KOPT-K1 (cell line): ENCODE measurements around the gene OLFM3.

Experiments used
- H3K27ac ChIP-seq: fragments of 200-600 bp; sonication (generic); 2 replicates; pipeline ENCODE4 v1.5.1; 2016; ENCODE audit warnings: antibody characterized with exemption, mild to moderate bottlenecking, low read depth, low read length; ENCODE audit not compliant: poor library complexity, severe bottlenecking
- H3K36me3 ChIP-seq: fragments of 200-600 bp; sonication (generic); 2 replicates; pipeline ENCODE4 v1.5.1; 2017; ENCODE audit warnings: antibody characterized with exemption, mild to moderate bottlenecking, low read length, moderate library complexity; ENCODE audit not compliant: insufficient read depth
- H3K9me3 ChIP-seq: fragments of 200-600 bp; sonication (generic); 2 replicates; pipeline ENCODE4 v1.5.1; 2017; ENCODE audit warnings: antibody characterized with exemption, low read length, mild to moderate bottlenecking; ENCODE audit not compliant: insufficient read depth, poor library complexity, severe bottlenecking

OLFM3 gene

DNA sequence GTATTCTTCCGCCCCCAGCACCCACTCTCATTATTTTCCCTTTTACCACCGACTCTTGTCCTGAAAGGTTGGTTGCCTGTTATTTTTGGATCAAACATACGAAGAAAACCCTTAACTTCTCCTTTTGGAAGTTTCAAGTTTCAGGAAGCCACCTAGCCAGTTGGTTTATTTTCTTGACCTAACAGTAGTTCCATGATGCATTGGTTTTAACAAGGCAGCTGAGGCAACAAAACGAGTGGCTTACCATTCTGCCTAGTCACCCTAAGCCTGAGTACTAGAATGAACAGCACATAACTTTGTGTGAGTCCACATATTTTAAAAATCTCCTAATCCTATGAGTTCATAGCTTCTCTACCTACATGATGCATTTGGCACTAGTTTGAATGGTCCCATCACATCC is 28.9 kb downstream of the OLFM3 start:
- no peaks in the 10 kb centered on the region for H3K9me3 ChIP-seq
- no peaks in the 10 kb centered on the region for H3K36me3 ChIP-seq
- H3K27ac ChIP-seq, result no peak overlapping the region

DNA sequence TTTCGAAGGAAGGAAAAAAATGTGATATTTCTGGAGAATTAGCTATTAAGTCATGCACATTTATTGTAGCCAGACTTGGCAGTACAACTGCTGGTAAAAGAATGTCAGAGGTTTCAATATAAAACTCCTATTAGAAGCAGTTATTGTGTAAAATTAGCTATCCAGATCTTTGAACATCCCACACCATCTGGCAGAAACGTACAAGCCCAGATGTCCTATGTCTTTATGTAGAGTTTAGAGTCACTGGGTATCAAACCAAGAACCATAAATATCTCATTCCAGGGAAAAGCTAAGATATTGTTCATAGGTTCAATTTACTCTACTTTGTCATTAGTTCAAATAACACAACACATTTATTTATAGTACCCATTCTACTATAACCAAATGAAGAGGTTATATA is 31.4 kb downstream of the OLFM3 start:
- Histone ChIP-seq H3K27ac (no peak overlapping the region), H3K36me3 (no peaks in the 10 kb centered on the region), H3K9me3 (no peaks in the 10 kb centered on the region)

DNA sequence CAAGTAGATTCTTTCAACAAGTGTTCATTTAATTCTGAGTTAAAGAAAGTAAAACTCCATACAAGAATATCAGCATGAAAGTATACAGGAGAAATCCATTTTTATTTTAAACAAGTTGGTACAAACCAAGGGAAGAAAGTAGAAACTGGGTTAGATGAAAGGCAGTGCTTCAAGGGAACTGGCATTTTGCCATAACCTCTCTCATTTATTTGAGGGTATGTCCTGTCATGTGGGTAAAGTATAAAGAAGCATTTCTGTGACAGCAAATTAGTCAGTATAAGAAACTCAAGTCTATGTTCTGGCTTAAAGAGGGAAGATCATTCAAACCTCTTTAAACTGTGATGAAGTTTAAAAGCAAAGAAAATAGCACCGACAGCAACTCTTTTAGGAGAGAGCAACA is 32.0 kb downstream of the OLFM3 start:
- H3K9me3 ChIP-seq, result no peaks in the 10 kb centered on the region
- no peak overlapping the region for H3K27ac ChIP-seq
- no peaks in the 10 kb centered on the region for H3K36me3 ChIP-seq

DNA sequence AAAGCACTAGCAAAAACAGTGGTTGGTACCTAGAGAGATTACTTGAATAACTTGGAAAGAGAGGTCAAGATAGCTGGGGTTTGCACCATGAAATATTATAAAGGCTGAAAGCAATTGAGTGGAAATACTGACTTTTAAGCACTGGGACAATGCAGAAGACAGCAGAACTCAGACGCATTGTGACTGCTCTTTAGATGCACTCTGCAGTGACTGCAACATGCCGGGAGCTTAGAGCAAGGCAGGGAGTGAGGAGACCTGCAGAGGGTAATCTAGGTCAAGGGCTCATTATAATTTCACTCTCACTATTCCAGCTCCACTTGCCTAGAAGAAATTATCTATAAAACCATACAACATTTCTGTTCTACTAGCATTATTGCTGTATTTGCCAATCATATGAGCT is 36.6 kb downstream of the OLFM3 start:
- Histone ChIP-seq H3K36me3 (no peaks in the 10 kb centered on the region), H3K27ac (no peak overlapping the region), H3K9me3 (no peaks in the 10 kb centered on the region)

DNA sequence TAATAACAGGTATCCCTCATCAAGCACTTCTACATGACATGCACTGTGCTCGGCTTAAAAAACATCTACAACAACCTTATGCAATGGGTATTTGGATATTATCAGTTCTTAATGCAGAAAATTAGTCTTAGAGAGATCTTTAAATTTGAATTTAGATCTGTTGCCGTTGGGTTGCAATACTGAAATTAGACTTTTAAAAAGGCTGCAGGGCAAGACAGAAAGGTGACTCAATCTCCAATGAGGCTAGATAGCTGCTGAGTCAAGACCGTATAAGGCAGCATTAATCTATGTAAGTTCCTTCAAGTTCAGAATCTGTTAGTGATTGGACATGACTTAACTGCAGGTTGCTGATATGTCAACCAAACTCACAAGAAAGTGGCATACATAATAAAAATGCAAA is 37.3 kb downstream of the OLFM3 start:
- H3K36me3 ChIP-seq, result no peaks in the 10 kb centered on the region
- H3K27ac ChIP-seq, result no peak overlapping the region
- H3K9me3 ChIP-seq, result no peaks in the 10 kb centered on the region

DNA sequence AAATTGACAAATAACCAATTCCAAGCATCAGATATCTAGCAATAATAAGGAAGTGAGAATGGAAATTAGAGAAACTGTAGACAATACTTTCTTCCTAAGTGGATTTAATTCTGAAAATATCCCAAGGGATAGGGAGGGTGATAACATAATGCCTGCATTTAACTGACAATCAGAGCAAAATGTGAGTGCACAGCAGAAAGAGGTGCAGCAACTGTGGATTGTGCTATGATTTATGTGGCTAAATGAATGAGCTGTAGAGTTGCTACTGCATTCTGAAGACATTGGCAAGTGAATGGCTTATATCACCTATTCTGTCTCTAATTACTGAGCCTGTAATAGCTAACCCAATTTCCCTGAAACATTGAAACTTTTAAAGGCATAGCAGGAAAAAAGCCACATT is 39.0 kb downstream of the OLFM3 start:
- Histone ChIP-seq H3K36me3 (no peaks in the 10 kb centered on the region), H3K27ac (no peak overlapping the region), H3K9me3 (no peaks in the 10 kb centered on the region)

DNA sequence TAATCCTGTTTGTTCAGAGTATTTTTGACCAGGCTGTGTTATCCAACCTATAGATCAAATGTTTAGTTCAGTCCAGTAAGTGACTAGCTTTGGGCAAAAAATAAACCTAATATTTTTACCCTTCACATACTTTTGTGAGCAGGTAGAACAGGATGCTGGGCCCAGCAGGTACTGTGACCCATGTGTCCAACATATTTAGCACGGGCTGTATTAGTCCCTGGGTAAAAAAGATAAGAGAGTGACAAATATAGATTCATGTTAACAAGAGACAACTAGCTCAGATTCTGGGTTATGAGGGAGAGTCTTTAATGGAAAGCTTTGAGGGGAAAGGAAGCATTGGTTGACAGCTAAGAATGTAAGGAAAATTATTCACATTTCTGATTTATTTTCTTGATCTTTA is 43.1 kb downstream of the OLFM3 start:
- no peaks in the 10 kb centered on the region for H3K9me3 ChIP-seq
- no peak overlapping the region for H3K27ac ChIP-seq
- H3K36me3 ChIP-seq, result no peaks in the 10 kb centered on the region

DNA sequence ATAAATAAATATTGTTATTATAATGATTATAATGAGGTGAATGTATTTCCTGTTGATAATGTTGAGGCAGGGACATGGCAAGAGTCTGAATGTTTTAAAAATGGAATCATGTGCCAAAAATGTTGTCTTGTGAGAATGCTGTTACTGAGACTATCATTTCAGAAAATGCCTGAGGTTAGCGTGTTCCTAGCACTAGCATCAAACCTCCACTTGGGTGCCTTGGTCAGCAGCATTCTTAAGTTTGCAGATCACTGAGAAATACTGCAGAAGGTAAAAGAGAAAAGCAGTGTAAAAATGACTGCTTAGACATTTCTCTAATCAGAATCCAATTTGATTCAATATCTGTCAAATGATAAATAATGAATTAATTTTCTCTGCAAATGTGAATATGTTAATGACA is 50.8 kb downstream of the OLFM3 start:
- no peaks in the 10 kb centered on the region for H3K36me3 ChIP-seq
- H3K27ac ChIP-seq, result no peak overlapping the region
- no peaks in the 10 kb centered on the region for H3K9me3 ChIP-seq

DNA sequence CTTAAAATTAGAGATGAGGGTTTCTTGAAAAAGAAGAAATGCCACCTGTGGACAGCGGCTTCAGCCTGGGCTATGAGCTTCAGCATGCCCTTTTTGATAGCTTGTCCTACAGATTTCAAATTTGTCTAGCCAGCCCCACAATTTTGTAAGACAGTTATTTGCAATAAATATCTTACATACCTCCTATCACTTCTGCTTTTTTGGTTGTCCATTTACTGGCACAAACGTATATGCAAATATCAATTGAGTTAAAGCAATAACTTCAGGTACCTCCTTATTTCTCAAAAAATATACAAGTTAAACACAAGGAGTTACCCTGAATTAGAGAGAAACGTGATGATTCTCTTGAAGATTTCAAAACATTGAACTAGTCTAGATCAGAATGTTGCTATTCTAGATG is 53.5 kb downstream of the OLFM3 start:
- Histone ChIP-seq H3K9me3 (no peaks in the 10 kb centered on the region), H3K27ac (no peak overlapping the region), H3K36me3 (no peaks in the 10 kb centered on the region)

DNA sequence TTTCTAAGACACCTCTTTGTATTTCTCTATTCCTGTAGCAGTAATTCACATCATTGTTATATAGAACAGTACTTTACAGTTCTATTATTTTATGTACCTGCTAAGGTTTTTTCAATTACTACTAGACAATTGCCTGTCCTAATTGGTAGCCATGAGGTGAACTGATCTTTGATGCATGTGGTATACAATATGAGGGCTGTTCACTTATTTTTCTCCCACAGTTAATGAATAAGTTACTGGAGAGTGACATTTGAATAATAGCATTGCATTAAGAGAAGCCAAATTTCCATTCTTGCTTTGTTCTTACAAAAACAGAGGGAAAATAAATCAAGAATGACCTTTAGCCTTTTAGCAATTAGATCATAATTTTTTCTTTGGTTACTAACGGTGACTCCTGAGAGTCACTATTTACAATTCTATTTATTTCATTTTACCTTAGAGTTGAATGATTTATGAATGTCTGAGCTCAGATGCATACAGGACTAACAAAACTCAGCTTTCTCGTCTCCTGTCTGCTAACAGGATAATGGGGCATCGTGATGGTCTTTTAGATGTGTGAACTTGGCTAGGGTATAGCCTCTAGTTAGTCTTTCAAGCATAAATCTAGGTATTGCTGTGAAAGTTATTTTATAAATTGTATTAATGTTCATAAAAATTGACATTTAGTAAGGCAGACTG is 54.1 kb downstream of the OLFM3 start:
- Histone ChIP-seq H3K27ac (no peak overlapping the region), H3K36me3 (no peaks in the 10 kb centered on the region), H3K9me3 (no peaks in the 10 kb centered on the region)

DNA sequence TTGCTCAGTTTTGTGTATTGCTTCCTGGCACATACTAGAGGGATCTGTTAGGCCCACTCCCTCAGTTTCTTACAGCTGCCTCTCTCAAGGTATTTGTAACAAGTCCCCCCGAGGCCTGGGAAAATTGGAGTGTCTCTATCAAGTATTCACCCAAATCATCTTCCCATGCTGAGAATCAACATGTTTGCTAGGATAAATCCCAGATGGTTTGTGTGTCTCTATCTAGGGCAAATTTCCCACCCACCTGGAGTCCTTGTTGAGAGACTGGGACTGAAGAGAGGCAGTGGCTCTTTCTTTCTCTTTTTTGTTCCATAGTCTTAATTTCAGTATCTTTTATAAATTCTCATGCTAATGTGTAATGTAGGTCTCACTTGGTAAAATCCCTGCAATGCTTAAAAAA is 58.0 kb downstream of the OLFM3 start:
- H3K36me3 ChIP-seq, result no peaks in the 10 kb centered on the region
- H3K9me3 ChIP-seq, result no peaks in the 10 kb centered on the region
- no peak overlapping the region for H3K27ac ChIP-seq

DNA sequence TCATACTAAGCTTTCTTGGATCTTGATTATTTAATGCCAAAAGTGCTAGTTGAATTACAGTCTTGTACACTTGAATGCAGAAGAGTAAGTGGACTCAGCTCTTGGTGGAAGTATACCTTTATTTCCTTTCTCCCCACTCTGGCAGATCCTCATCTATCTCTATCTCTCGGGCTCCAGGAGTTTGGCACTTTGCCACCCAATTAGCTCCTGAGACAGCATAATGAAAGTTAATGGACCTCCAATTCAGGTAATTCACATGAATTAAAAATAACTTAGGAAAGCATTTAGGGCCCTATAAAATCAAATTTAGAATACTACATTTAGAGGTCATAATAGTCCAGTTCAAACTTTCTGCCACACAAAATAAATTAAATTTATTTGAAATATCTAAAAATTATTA is 67.4 kb downstream of the OLFM3 start:
- Histone ChIP-seq H3K27ac (no peak overlapping the region), H3K9me3 (no peaks in the 10 kb centered on the region), H3K36me3 (no peaks in the 10 kb centered on the region)

DNA sequence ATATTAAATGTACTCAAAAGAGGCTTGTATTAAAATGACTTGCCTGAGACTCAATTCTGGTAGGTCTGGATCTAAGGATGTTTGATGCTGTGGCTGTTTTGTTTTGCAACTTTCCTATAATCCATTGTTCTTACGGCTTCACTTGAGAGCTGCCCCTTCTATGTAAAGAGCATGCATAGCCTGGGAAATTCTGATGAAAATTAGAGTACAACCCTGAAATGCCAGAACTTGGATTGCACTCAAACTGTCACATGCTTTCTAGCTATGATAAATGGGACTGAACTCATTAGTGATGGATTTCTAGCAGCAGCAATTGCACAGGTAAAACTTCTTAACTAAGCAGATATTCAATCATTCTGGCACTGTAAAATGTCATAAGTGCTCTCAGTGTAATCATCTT is 67.9 kb downstream of the OLFM3 start:
- no peak overlapping the region for H3K27ac ChIP-seq
- H3K36me3 ChIP-seq, result no peaks in the 10 kb centered on the region
- no peaks in the 10 kb centered on the region for H3K9me3 ChIP-seq

DNA sequence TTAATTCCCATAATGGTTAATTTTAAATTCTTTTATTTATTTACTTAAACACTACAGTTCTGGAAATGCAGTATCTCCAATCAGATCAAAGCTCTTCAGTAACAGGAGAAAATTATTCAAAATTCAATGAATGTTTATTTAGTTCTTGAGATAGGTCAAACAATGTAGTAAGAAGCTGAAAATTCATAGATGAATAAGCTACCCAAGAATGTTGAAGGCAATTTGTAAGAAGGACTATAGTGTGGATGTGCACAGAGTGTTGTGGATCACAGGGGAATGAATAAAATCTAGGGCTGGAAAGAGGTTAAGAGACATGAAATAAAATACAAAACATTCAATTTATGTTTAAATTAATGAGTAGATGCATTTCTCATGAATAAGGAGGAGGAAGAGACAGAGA is 72.0 kb downstream of the OLFM3 start:
- H3K36me3 ChIP-seq, result no peaks in the 10 kb centered on the region
- H3K9me3 ChIP-seq, result no peaks in the 10 kb centered on the region
- H3K27ac ChIP-seq, result no peak overlapping the region

DNA sequence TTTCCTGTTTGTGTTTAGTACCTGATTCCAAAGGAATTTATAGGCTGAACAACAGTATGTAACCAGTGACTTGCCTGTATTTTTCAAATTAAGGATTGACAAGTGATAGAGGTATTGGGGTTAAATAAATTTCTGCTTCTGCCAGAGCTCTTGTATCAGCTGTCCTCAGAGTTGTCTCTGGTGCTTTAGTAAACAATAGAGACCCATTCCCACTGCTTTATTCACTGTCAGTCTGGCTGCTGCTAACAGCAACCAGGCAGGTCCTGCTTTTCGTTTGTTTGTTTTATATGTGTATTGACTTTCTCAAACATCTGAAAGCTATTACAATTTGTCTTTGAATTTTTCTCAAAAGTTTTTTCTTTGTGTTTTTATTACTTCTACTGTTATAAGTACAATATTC is 76.1 kb downstream of the OLFM3 start:
- Histone ChIP-seq H3K27ac (no peak overlapping the region), H3K36me3 (no peaks in the 10 kb centered on the region), H3K9me3 (no peaks in the 10 kb centered on the region)

DNA sequence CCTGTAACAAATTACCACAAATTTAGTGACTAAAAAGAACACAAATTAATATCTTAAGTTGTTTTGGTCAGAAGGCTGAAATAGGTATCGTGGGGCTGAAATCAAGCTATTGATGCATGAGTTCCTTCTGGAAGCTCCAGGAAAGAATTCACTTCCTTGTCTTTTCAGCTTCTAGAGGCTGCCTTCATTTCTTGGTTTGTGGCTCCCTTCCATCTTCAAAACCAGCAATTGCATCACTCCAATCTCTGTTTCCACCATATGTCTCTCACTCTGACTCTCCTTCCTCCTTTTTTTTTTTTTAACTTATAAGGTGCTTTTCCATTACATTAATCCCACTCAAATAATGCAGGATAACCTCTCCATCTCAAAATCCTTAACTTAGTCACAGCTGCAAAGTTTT is 78.4 kb downstream of the OLFM3 start:
- no peaks in the 10 kb centered on the region for H3K9me3 ChIP-seq
- no peak overlapping the region for H3K27ac ChIP-seq
- no peaks in the 10 kb centered on the region for H3K36me3 ChIP-seq

DNA sequence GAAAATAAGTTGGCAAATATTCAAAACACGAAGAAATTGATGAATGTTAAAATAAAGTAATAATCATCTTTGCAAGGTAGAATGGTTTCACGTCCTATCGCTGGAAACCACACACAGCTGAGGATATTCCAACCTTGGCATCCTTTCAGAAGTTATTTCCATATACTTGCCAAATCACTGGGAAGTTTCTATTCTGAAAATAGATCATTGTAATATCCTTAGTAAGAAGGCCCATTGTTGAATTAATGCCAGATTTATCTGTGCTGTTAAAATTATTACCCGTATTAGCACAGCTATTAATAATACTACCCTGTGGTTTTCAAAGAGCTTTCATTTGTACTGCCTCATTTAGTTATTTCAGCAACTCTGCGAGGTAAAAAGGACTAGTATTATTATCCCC is 81.1 kb downstream of the OLFM3 start:
- H3K36me3 ChIP-seq, result no peaks in the 10 kb centered on the region
- H3K9me3 ChIP-seq, result no peaks in the 10 kb centered on the region
- no peak overlapping the region for H3K27ac ChIP-seq
